Activated CD8-positive, alpha-beta memory T cell treated with anti-CD3 and anti-CD28 coated beads, Interleukin-2, amount 10 ng/mL, durations not matched to agents 7 days and 5 days (primary cell): ENCODE data around the gene PPDPF. TPM values are rescaled to one million over a fixed set of nuclear protein-coding genes. Genes with fewer than 3 reads are reported as not detected.
"Not testable (repeated sequence)": the region's sequence is repeated elsewhere in the genome, so short reads cannot be mapped to it uniquely, and the experiment has no call there.

Source experiments
- ATAC-seq: fragments of 150-1000 bp; cut with Tn5 transposase; one replicate; pipeline ENCODE4 v1.10.0; 2021; ENCODE audit warnings: moderate library complexity
- CTCF ChIA-PET: fragments of 350-600 bp; sonication (Branson Sonifier 250); formaldehyde crosslinking; loops from one replicate; lab custom pipeline; 2021; ENCODE audit warnings: antibody characterized with exemption; lab: Charles Lee
- DNase-seq: peaks from one replicate; pipeline ENCODE4 v3.0.0-alpha.2; 2020
- H3K27ac Mint-ChIP-seq: one replicate; pipeline ENCODE4 v1.8.0; 2021; ENCODE audit warnings: mild to moderate bottlenecking, mixed read lengths
- H3K27me3 Mint-ChIP-seq: one replicate; pipeline ENCODE4 v1.8.0; 2021; ENCODE audit warnings: mixed read lengths
- H3K36me3 Mint-ChIP-seq: one replicate; pipeline ENCODE4 v1.8.0; 2021; ENCODE audit warnings: mild to moderate bottlenecking, mixed read lengths
- H3K4me1 Mint-ChIP-seq: one replicate; pipeline ENCODE4 v1.8.0; 2021; ENCODE audit warnings: mixed read lengths
- H3K4me3 Mint-ChIP-seq: one replicate; pipeline ENCODE4 v1.8.0; 2021; ENCODE audit warnings: mild to moderate bottlenecking, moderate library complexity, mixed read lengths
- H3K9me3 Mint-ChIP-seq: one replicate; pipeline ENCODE4 v1.8.0; 2022; ENCODE audit warnings: low read depth, mixed read lengths
- total RNA-seq, 2 experiments: library from RNA; stranded (reverse); gene quantifications; one replicate each; pipeline ENCODE4 v1.2.3, GENCODE V29; 2021

PPDPF gene
- total RNA-seq, 2 experiments from 2014 or later, result 138 to 237 TPM

DNA sequence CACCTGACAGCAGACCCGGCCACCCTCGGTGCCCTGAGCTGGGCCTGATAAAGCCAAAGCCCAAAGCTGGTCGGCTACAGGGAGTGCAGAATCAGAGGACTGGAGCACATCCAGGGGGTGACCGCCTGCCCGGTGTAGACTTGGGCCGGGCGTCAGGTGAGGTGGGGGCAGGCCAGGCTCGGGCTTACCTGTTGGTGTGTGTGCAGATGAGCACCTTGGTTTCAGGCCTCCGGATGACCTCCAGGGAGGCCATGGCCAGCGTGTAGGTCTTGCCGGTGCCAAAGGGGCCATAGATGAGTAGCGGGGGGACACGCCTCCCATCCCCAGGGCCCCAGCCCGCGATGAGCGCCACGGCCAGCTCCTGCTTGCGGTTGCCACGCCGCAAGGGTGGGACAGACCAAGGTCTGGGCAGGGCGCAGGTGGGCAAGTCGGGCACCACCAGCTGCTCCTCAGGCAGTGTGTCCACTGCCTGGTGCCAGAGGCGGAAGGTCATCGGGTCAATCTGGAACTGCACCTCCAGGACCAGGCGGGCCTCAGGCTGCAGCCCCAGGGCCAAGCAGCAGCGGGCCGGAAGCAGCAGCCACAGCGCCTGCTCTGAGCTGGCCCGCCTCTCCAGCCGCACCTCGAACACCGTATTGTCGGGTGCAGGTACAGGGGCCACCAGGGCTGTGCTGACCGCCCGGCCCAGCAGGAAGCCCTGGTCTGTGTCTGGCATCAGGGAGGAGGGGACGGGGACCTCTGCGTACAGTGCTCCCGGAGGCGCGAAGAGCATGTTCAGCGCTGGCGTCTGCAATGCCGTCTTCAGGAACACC is 47.8 kb downstream of the PPDPF start:
- Mint-ChIP-seq H3K27ac (peak overlapping the region; percentile 79), H3K4me3 (peak overlapping the region; percentile 49), H3K36me3 (peaks cover 30% of the 10 kb centered on the region), H3K9me3 (no peaks in the 10 kb centered on the region), H3K4me1 (peaks cover 34% of the 10 kb centered on the region), H3K27me3 (no peaks in the 10 kb centered on the region)
- DNase-seq (peak; percentile 58), ATAC-seq (peak; percentile 24)
- CTCF ChIA-PET, result interaction anchor here (0.8 to 3.4 kb wide), 7 partner anchors 8 to 470 kb away, joined by 3 to 21 read pairs (median 5); partner anchors contain the start of genes PPDPF and PTK6

DNA sequence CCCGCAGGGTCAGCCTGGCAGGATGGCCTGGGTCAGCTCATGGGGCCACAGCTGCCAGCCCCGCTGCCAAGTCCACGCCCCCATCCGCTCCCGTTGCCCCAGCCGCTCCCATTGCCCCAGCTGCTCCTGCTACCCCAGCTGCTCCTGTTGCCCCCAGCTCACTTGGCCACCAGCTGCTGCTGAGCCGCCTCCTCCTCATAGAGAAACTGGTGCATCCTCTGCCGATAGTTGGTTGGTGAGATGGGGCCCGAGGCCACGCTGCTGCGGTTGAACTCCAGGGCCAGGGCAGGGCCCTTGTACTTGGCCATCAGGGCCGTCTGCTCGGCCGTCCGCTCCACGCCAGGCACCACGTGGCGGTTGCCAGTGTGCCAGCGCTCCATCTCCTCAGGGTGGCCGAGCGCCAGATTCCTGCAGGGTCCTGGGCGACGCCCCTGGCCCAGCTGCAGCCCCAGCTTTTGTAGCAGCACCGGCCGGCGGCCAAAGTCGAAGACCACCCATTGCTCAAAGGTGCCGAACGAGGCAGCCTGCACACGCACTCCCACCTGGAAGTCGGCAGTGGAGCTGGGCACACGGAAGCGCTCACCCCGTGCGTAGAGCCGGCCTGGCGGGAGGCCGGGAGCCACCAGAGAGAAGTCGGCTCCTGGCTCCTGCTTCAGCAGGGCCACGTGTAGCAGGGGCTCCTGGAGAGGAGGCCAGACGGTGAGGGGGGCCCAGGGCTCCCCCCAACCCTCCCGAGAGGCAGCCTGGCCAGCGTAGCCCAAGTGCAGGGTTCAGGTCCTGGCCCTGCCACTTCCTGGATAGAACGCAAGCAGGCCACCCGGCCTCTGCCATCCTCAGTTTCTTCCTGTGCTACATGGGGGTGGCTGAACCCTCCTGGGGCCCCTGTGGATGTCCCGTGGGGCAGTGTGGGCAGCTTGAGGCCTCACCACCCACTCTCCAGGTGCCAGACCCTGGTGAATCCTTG is 48.7 kb downstream of the PPDPF start:
- Mint-ChIP-seq H3K4me1 (peaks cover 34% of the 10 kb centered on the region), H3K27ac (peak overlapping the region; percentile 52), H3K27me3 (no peaks in the 10 kb centered on the region), H3K4me3 (no peak overlapping the region), H3K9me3 (no peaks in the 10 kb centered on the region), H3K36me3 (peaks cover 27% of the 10 kb centered on the region)
- DNase-seq (no peak), ATAC-seq (no peak)
- CTCF ChIA-PET, result interaction anchor here (0.8 to 3.4 kb wide), 3 partner anchors 9 to 469 kb away, joined by 3 to 21 read pairs (median 5); partner anchors contain the start of gene PTK6

DNA sequence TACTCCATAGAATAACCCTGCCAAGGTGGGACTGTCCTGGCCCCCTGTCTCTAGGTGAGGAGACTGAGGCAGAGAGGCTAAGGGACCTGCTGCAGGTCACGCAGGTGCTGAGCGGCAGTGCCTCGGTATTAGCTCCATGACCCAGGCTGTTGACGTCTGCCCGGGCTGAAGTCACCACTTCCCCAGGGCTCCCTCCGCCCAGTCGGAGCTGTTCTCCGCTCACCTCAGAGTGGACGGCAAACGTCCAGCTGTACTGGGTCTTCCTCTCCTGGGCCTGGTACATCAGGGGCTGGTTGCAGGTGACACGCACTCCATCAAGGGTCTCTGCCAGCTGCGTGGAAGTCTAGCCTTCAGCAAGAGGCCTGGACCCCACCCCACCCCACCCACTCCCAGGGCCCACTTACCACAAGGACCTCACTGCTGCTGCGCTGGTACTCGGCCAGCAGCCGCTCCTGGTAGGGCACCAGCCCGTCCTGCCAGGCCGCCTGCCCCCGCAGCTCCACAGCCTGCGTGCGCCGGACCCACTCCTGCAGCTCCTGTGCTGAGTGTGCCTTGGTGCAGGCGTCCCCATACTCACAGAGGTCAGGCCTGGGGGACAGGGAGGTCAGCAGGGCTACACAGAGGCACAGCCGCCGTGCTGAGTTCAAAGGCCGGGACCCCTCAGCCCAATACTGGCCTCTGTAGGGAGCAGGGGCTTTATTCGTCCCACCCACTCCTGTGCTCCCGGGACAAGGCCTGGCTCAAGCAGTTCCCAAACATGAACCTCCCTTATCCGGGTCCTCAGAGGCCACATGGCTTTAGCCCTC is 49.9 kb downstream of the PPDPF start:
- CTCF ChIA-PET, result no interaction called here
- H3K27me3 Mint-ChIP-seq, result peaks cover 5% of the 10 kb centered on the region
- no peak overlapping the region for H3K4me3 Mint-ChIP-seq
- peaks cover 22% of the 10 kb centered on the region for H3K36me3 Mint-ChIP-seq
- no peak overlapping the region for H3K27ac Mint-ChIP-seq
- ATAC-seq (no peak), DNase-seq (no peak)
- peaks cover 34% of the 10 kb centered on the region for H3K4me1 Mint-ChIP-seq
- H3K9me3 Mint-ChIP-seq, result no peaks in the 10 kb centered on the region

DNA sequence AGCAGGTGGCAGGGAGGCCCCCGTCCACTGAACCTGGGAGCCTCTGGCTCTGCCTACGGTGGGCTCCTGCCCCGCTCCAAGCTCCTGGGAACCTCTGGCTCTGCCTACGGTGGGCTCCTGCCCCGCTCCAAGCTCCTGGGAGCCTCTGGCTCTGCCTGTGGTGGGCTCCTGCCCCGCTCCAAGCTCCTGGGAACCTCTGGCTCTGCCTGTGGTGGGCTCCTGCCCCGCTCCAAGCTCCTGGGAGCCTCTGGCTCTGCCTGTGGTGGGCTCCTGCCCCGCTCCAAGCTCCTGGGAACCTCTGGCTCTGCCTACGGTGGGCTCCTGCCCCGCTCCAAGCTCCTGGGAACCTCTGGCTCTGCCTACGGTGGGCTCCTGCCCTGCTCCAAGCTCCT is 50.5 kb downstream of the PPDPF start:
- H3K9me3 Mint-ChIP-seq, H3K4me3 Mint-ChIP-seq, ATAC-seq, H3K27ac Mint-ChIP-seq, DNase-seq, CTCF ChIA-PET, H3K27me3 Mint-ChIP-seq: not testable (repeated sequence)
- Mint-ChIP-seq H3K4me1 (peaks cover 34% of the 10 kb centered on the region), H3K36me3 (peaks cover 17% of the 10 kb centered on the region)

Other genes with a start within 250 kb of the PPDPF start
- 10 to 100 TPM; 79.6 to 90.2 TPM for gene ARFGAP1, start 248.0 kb upstream of the PPDPF start, total RNA-seq
- gene COL20A1, start 227.6 kb upstream of the PPDPF start, total RNA-seq, result not detected
- not detected for gene CHRNA4, start 159.4 kb upstream of the PPDPF start, total RNA-seq
- under 1 TPM in 1 of 2 experiments, not detected in 1; 0.05 TPM for gene KCNQ2, start 48.1 kb upstream of the PPDPF start, total RNA-seq
- under 1 TPM in 1 of 2 experiments, not detected in 1; 0.84 TPM for gene EEF1A2, start 21.7 kb upstream of the PPDPF start, total RNA-seq
- under 1 TPM; 0.21 to 0.53 TPM for gene PTK6, start 16.6 kb downstream of the PPDPF start, total RNA-seq
- gene SRMS, start 27.0 kb downstream of the PPDPF start, total RNA-seq, result not detected
- gene FNDC11, start 33.4 kb downstream of the PPDPF start, total RNA-seq, result under 1 TPM; 0.14 to 0.35 TPM
- 100 to 1,000 TPM; 139 to 285 TPM for gene HELZ2, start 53.5 kb downstream of the PPDPF start, total RNA-seq
- gene GMEB2, start 106.3 kb downstream of the PPDPF start, total RNA-seq, result 10 to 100 TPM; 16.3 to 19.3 TPM
- 10 to 100 TPM in 1 of 2 experiments, 1 to 10 TPM in 1; 8.0 to 15.9 TPM for gene STMN3, start 132.7 kb downstream of the PPDPF start, total RNA-seq
- gene RTEL1, start 137.5 kb downstream of the PPDPF start, total RNA-seq, result 10 to 100 TPM; 50.0 to 53.6 TPM
- gene TNFRSF6B, start 175.9 kb downstream of the PPDPF start, total RNA-seq, result not detected
- 10 to 100 TPM; 62.6 to 62.7 TPM for gene ARFRP1, start 187.2 kb downstream of the PPDPF start, total RNA-seq
- gene ZGPAT, start 187.3 kb downstream of the PPDPF start, total RNA-seq, result 10 to 100 TPM; 38.8 to 54.6 TPM
- 100 to 1,000 TPM in 1 of 2 experiments, 10 to 100 TPM in 1; 49.2 to 138 TPM for gene LIME1, start 215.9 kb downstream of the PPDPF start, total RNA-seq
- gene SLC2A4RG, start 219.0 kb downstream of the PPDPF start, total RNA-seq, result 100 to 1,000 TPM in 1 of 2 experiments, 10 to 100 TPM in 1; 69.9 to 111 TPM